Activated T-helper 2 cell treated with anti-CD3 and anti-CD28 coated beads, Interferon-gamma antibody, Interleukin-2, Interleukin-4, amounts not matched to agents 10 μg/mL and 5 μg/mL and 100 μg/mL, durations not matched to agents 14 hours and 24 hours and 36 hours (primary cell): Measurements from ENCODE around the gene CD300LB. TPM values are rescaled to one million over a fixed set of nuclear protein-coding genes. Genes with fewer than 3 reads are reported as not detected.
"Not testable (repeated sequence)": the region's sequence is repeated elsewhere in the genome, so short reads cannot be mapped to it uniquely, and the experiment has no call there.

Source experiments
- DNase-seq: peaks from one replicate; pipeline ENCODE4 v3.0.0; 2021; ENCODE audit warnings: low spot score
- H3K27ac Mint-ChIP-seq: one replicate; pipeline ENCODE4 v1.8.0; 2021; ENCODE audit warnings: mixed read lengths
- H3K27me3 Mint-ChIP-seq: one replicate; pipeline ENCODE4 v1.8.0; 2021; ENCODE audit warnings: low read depth, mixed read lengths
- H3K36me3 Mint-ChIP-seq: one replicate; pipeline ENCODE4 v1.8.0; 2021; ENCODE audit warnings: low read depth, mixed read lengths
- H3K4me1 Mint-ChIP-seq: one replicate; pipeline ENCODE4 v1.8.0; 2021; ENCODE audit warnings: low read depth, mixed read lengths
- H3K4me3 Mint-ChIP-seq: one replicate; pipeline ENCODE4 v1.8.0; 2021; ENCODE audit warnings: low read depth, mild to moderate bottlenecking, moderate library complexity, mixed read lengths
- H3K9me3 Mint-ChIP-seq: one replicate; pipeline ENCODE4 v1.8.0; 2021; ENCODE audit warnings: mixed read lengths
- intact Hi-C: fragments of 100-400 bp; cut with micrococcal nuclease; formaldehyde crosslinking; loops from one replicate; pipeline ENCODE4 v1.15.1; 2023
- total RNA-seq: library from RNA; stranded (reverse); gene quantifications from 2 replicates; pipeline ENCODE4 v1.2.3, GENCODE V29; 2022

CD300LB gene
- not detected in 2 replicates for total RNA-seq

DNA sequence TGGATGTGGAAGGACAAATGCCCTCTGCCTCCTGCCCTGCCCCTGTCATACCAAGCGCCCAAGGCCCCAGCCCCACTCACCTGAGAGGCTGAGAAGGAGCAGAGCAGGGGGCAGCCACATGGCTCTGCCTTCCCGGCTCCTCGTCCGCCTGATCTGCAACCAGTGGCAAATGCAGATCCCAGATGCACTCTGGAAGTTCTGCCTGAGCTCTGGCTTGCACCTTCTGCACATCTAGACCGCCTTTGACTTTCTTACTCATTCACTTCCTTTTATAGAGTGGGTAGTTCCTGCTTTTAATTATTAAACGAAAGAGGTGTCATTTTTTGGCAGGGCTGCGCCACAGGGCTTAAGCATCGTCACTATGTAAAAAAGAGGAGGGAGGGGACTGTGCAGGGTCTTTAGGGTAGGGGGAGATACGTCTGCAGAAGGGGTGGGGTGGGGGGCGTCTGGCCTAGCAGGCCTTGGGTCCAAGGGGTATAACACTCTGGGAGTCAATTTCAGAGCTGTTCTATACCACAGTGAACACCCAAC lies at the start of gene CD300LB:
Gene CD300LB (minus strand): TSS at position 245 of the 531 bp plus-strand sequence. CDS start 125 bp downstream, at position 120.
- intact Hi-C loops: loop anchor here (10.0 kb wide), 1 partner anchor 226 kb away; no protein-coding TSS in a partner anchor
- peaks cover 23% of the 10 kb centered on the region for H3K27me3 Mint-ChIP-seq
- H3K4me3 Mint-ChIP-seq: no peak within 1 kb of the TSS
- H3K4me1 Mint-ChIP-seq: peaks cover 7% of the 10 kb centered on the region
- H3K9me3 Mint-ChIP-seq: no peaks in the 10 kb centered on the region
- DNase-seq: no peak
- no peak within 1 kb of the TSS for H3K27ac Mint-ChIP-seq
- no peaks in the 10 kb centered on the region for H3K36me3 Mint-ChIP-seq

DNA sequence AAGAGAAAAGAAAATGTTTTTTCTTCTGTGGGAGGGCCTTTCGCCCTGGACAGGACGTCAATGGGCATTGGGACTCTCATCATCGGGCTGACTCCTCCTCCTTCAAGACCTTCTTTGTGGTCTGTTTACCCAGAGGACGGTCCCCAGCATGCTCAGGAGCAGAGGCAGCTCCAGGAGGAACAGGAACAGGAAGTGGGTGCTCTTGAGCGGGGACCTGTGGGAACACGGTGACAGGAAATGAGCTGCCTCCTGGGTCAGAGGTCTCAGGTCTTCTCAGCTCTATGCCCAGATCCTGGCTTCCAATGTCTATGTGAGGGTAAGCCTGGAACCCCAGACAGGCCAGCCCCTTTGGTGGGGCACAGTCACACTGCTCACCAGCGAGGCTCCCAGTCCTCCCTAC lies 48.6 kb upstream of the CD300LB start:
- intact Hi-C loops: no loop called here
- Mint-ChIP-seq H3K9me3 (no peaks in the 10 kb centered on the region), H3K27ac (no peak overlapping the region), H3K4me3 (no peak overlapping the region), H3K36me3 (no peaks in the 10 kb centered on the region), H3K27me3 (peaks cover 9% of the 10 kb centered on the region), H3K4me1 (peaks cover 7% of the 10 kb centered on the region)
- DNase-seq: no peak

GRCh38 chr17:74578979-74579378 lies 47.7 kb upstream of the CD300LB start:
- no peak for DNase-seq
- no peaks in the 10 kb centered on the region for H3K9me3 Mint-ChIP-seq
- no peaks in the 10 kb centered on the region for H3K36me3 Mint-ChIP-seq
- intact Hi-C loops: no loop called here
- H3K4me3 Mint-ChIP-seq: no peak overlapping the region
- peaks cover 14% of the 10 kb centered on the region for H3K27me3 Mint-ChIP-seq
- H3K27ac Mint-ChIP-seq: no peak overlapping the region
- H3K4me1 Mint-ChIP-seq: peaks cover 7% of the 10 kb centered on the region

DNA sequence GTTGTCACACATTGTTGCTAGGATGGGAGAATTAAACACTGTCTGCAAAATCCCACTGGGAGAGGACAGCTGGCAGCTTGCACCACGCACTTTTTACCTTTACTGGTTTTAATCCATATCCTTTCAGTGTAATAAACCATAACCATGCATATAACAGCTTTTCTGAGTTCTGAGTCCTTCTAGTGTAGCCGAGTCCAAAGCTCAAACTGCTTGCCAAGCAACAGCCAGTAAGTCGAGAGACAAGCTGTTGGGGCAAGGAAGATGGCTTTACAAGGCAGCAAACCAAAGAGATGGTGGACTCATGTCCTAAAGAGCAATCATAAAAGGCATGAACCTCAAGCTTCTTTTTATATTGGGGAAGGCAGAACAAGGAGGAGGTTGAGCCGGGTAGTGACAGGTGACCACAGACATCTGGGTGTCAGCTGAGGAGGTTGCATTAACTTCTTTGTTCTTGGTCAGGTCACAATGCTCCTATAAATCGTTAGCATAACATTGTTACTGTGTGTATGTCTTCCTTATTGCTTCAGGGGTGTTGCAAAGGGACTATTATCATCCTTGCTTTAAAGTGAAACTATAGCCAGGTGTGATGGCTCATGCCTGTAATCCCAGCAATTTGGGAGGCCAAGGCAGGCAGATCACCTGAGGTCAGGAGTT lies 43.3 kb upstream of the CD300LB start:
- H3K4me1 Mint-ChIP-seq: peaks cover 1% of the 10 kb centered on the region
- H3K4me3 Mint-ChIP-seq: no peak overlapping the region
- no peak for DNase-seq
- H3K9me3 Mint-ChIP-seq: no peaks in the 10 kb centered on the region
- peaks cover 19% of the 10 kb centered on the region for H3K27me3 Mint-ChIP-seq
- no peak overlapping the region for H3K27ac Mint-ChIP-seq
- no peaks in the 10 kb centered on the region for H3K36me3 Mint-ChIP-seq
- intact Hi-C loops: no loop called here

GRCh38 chr17:74573635-74574034 lies 42.4 kb upstream of the CD300LB start:
- H3K36me3 Mint-ChIP-seq, intact Hi-C loops, DNase-seq, H3K27ac Mint-ChIP-seq, H3K4me3 Mint-ChIP-seq, H3K9me3 Mint-ChIP-seq: not testable (repeated sequence)
- H3K4me1 Mint-ChIP-seq: peaks cover 10% of the 10 kb centered on the region
- H3K27me3 Mint-ChIP-seq: peaks cover 22% of the 10 kb centered on the region

- Mint-ChIP-seq H3K4me3 (no peak overlapping the region), H3K9me3 (no peaks in the 10 kb centered on the region), H3K27me3 (peaks cover 26% of the 10 kb centered on the region), H3K36me3 (no peaks in the 10 kb centered on the region), H3K27ac (no peak overlapping the region), H3K4me1 (peaks cover 14% of the 10 kb centered on the region)
- intact Hi-C loops: no loop called here
- no peak for DNase-seq
Observed at GRCh38 chr17:74573169-74573568, 41.9 kb upstream of the CD300LB start.

GRCh38 chr17:74571621-74572270 lies 40.5 kb upstream of the CD300LB start:
- Mint-ChIP-seq H3K36me3 (no peaks in the 10 kb centered on the region), H3K9me3 (no peaks in the 10 kb centered on the region), H3K4me1 (peaks cover 14% of the 10 kb centered on the region), H3K27me3 (peaks cover 31% of the 10 kb centered on the region), H3K27ac (no peak overlapping the region), H3K4me3 (no peak overlapping the region)
- DNase-seq: no peak
- intact Hi-C loops: no loop called here

DNA sequence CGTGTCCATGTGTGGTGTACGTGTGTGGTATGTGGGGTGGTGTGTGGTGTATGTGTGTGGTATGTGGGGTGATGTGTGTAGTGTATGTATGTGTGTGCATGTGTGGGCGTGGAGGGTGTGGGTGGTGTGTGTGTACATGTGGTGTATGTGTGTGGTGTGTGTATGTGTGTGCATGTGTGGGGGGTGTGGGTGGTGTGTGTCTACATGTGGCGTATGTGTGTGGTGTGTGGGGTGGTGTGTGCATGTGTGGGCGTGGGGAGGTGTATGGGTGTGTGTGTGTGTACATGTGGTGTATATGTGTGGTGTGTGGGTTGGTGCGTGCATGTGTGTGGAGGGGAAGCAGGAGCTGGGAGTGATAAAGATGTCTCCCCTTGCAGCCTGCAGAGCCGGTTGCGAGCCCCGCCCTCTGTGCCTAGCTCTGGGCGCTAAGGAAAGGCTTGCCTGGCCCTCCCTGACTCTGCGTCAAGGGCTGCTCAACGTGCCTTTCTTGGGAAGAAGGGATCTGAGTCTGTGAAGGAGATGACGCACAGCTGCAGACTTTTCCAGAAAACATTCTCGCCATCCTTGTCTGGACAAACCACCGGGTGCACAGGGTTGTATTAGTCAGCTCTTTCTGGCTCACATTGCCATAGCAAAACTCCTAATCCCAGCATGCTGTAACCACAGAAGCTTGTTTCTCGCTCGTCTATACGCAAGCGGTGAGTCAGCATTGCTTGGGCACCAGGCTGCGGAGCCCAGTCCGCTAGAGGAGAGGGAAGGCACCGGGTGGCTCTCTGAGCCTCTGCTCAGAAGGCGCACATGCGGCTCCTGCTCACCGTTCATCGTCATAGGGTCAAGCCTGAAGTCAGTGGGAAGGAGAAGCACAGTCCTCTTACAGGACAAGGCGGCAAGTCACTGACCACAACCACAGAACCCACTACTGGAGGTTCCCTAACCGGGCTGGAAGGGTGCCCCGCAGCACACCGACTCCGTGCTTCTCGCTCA lies 38.0 kb upstream of the CD300LB start:
- intact Hi-C loops: loop anchor here (5.0 to 10.0 kb wide), 2 partner anchors 75 to 168 kb away; partner anchors contain the start of gene RAB37
- H3K36me3 Mint-ChIP-seq: no peaks in the 10 kb centered on the region
- peaks cover 15% of the 10 kb centered on the region for H3K4me1 Mint-ChIP-seq
- no peak overlapping the region for H3K27ac Mint-ChIP-seq
- no peak for DNase-seq
- peaks cover 20% of the 10 kb centered on the region for H3K27me3 Mint-ChIP-seq
- no peaks in the 10 kb centered on the region for H3K9me3 Mint-ChIP-seq
- H3K4me3 Mint-ChIP-seq: no peak overlapping the region

DNA sequence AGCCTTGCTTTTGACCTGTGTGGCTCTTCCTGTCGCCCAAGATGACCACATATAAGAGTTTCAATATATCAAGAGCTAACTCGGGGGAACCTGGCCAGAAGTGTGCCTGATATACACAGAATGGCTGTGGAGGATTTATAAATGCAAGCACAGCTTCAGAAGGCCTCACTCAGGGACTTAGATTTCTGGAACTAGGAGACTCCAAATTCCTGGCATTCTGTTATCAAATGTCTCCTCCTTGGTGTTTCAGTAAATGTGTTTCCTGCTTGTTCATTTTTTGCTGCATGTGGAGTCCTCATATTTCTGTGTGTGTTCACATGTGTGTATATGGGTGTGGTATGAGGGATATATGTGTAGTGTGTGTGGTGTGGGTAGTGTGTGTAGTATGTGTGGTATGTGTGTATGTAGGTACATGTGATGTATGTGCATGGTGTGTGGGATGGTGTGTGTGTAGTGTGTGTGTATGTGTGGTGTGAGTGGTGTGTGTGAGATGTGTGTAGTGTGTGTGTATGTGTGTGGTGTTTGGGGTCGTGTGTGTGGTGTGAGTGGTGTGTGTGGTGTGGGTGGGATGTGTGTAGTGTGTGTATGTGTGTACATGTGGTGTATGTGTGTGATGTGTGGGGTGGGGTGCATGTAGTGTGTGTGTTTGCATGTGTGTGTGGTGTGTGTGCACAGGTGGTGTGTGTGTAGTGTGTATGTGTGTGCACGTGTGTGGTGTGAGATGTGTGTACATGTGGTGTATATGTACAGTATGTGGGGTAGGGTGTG lies 37.0 kb upstream of the CD300LB start:
- H3K27me3 Mint-ChIP-seq: peaks cover 19% of the 10 kb centered on the region
- intact Hi-C loops: loop anchor here (5.0 to 10.0 kb wide), 2 partner anchors 77 to 169 kb away; partner anchors contain the start of gene RAB37
- H3K4me1 Mint-ChIP-seq: peaks cover 15% of the 10 kb centered on the region
- no peak overlapping the region for H3K27ac Mint-ChIP-seq
- H3K4me3 Mint-ChIP-seq: no peak overlapping the region
- no peak for DNase-seq
- no peaks in the 10 kb centered on the region for H3K36me3 Mint-ChIP-seq
- H3K9me3 Mint-ChIP-seq: no peaks in the 10 kb centered on the region

DNA sequence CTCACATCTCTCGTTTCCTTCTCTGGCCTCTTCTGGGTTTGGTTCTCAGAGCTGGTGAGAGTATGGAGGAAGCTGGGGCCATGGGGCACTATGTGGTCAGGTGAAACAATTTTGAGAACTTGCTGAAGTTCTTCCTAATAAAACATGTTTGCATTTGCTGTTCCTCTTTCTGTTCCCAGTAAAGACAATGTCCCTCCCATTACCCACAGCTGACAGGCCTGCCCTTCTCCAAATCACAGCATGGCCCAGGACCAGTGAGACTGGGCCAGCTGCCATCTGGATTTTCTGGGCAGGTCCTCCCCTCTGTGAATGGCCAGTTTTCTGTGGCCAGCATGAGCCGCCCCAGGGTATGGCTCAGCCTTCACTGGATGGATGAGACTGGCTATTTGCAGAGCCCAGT lies 36.1 kb upstream of the CD300LB start, which contains the start of gene CD300H:
Gene CD300H (minus strand): TSS at position 113 of the 400 bp plus-strand sequence.
- H3K9me3 Mint-ChIP-seq: no peaks in the 10 kb centered on the region

DNA sequence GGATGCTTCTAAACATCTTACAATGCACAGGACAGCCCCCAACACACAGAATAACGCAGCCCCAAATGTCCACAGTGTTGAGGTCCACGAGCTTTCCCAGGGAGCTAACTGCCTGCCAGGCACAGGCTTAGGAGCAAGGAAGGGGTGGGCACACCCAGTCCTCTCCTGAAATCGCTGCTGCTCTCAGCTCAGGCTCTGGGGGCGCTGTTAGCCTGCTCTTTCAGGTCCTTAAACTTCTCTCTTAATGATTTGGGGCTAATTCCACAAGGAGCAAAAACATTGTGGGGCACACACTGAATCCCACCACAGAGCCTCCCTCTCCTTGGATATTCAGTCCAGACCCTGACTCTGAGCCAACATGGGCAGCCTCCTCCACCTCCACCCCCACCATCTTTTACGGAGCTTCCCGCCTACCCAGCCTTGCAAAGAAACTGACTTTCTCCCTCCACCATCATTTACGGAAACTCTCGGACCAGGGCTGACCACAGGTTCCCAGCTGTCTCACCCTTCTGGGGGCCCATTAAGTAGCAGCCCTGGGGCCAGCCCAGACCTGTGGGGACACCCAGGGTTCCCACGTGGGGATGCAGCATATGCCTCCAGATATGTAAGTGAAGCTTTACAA lies 35.0 kb upstream of the CD300LB start:
- no peaks in the 10 kb centered on the region for H3K36me3 Mint-ChIP-seq
- peaks cover 22% of the 10 kb centered on the region for H3K27me3 Mint-ChIP-seq
- H3K27ac Mint-ChIP-seq: no peak overlapping the region
- H3K9me3 Mint-ChIP-seq: no peaks in the 10 kb centered on the region
- no peak for DNase-seq
- intact Hi-C loops: loop anchor here (5.0 to 10.0 kb wide), 2 partner anchors 79 to 171 kb away; partner anchors contain the start of gene RAB37
- H3K4me3 Mint-ChIP-seq: no peak overlapping the region
- H3K4me1 Mint-ChIP-seq: peaks cover 15% of the 10 kb centered on the region

More for the DNA sequence above, 36.1 kb upstream of the CD300LB start, which contains the start of gene CD300H:
- no peaks in the 10 kb centered on the region for H3K36me3 Mint-ChIP-seq
- H3K4me1 Mint-ChIP-seq: peaks cover 15% of the 10 kb centered on the region
- no peak for DNase-seq
- H3K4me3 Mint-ChIP-seq: no peak within 1 kb of the TSS
- H3K27me3 Mint-ChIP-seq: peaks cover 19% of the 10 kb centered on the region
- H3K27ac Mint-ChIP-seq: no peak within 1 kb of the TSS
- intact Hi-C loops: loop anchor here (5.0 to 10.0 kb wide), 2 partner anchors 77 to 170 kb away; partner anchors contain the start of gene RAB37
